Measurements from ENCODE around the gene PRLR.

- no peak for TF ChIP-seq POLR2A (IDR thresholded peaks at IDR 0.05)
- TF ChIP-seq, protein P1, sequence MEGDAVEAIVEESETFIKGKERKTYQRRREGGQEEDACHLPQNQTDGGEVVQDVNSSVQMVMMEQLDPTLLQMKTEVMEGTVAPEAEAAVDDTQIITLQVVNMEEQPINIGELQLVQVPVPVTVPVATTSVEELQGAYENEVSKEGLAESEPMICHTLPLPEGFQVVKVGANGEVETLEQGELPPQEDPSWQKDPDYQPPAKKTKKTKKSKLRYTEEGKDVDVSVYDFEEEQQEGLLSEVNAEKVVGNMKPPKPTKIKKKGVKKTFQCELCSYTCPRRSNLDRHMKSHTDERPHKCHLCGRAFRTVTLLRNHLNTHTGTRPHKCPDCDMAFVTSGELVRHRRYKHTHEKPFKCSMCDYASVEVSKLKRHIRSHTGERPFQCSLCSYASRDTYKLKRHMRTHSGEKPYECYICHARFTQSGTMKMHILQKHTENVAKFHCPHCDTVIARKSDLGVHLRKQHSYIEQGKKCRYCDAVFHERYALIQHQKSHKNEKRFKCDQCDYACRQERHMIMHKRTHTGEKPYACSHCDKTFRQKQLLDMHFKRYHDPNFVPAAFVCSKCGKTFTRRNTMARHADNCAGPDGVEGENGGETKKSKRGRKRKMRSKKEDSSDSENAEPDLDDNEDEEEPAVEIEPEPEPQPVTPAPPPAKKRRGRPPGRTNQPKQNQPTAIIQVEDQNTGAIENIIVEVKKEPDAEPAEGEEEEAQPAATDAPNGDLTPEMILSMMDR (IDR thresholded peaks at IDR 0.05 in 4 of 5, conservative IDR thresholded peaks at IDR 0.05 in 1 of 5): no peak
Measured at GRCh38 chr5:35134278-35135030, 95.8 kb downstream of the PRLR start.

Data from gastrocnemius medialis (tissue), 4 donors.